ENCODE measurements around the gene GYPA.
"Not testable (repeated sequence)": the region's sequence is repeated elsewhere in the genome, so short reads cannot be mapped to it uniquely, and the experiment has no call there.

DNA sequence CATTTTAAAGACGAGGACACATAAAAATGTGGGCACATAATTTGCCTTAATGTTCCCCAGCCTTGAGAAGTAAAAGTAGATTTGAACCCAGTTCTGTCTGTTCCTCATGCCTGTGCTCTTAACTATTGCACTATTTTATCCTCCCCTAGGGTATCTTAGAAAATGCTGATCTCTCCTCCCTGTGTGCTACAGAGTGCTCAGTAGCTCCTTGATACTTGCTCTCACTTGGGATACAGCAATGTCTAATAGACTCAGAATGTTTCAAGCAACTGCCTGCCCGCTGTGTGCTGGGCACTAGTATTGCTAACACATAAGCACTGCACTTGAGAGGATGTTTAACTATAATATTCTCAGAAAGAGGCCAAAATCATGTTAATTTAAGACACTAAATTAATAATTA, 971 bp downstream of the GYPA start:
- TF ChIP-seq POLR2AphosphoS5, POLR2A (IDR thresholded peaks at IDR 0.05; ENCODE audit: low read depth, low read length): not testable (repeated sequence)

Measured in GM12891 (cell line).